Activated CD8-positive, alpha-beta memory T cell treated with anti-CD3 and anti-CD28 coated beads for 36 hours (primary cell): ENCODE data around the gene EFNA1. TPM values are rescaled to one million over a fixed set of nuclear protein-coding genes. Genes with fewer than 3 reads are reported as not detected.

ENCODE experiments used
- CTCF ChIA-PET: fragments of 350-600 bp; sonication (Branson Sonifier 250); formaldehyde crosslinking; loops from one replicate; lab custom pipeline; 2021; ENCODE audit warnings: antibody characterized with exemption; lab: Charles Lee
- POLR2A ChIA-PET: fragments of 350-600 bp; sonication (Branson Sonifier 250); formaldehyde crosslinking; loops from one replicate; lab custom pipeline; 2021; ENCODE audit warnings: antibody characterized with exemption; lab: Charles Lee
- total RNA-seq, 2 experiments: library from RNA; stranded (reverse); gene quantifications; one replicate each; pipeline ENCODE4 v1.2.3, GENCODE V29; 2021

Gene EFNA1, protein sequence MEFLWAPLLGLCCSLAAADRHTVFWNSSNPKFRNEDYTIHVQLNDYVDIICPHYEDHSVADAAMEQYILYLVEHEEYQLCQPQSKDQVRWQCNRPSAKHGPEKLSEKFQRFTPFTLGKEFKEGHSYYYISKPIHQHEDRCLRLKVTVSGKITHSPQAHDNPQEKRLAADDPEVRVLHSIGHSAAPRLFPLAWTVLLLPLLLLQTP
- under 1 TPM in 1 of 2 experiments, not detected in 1; 0.15 TPM for total RNA-seq

DNA sequence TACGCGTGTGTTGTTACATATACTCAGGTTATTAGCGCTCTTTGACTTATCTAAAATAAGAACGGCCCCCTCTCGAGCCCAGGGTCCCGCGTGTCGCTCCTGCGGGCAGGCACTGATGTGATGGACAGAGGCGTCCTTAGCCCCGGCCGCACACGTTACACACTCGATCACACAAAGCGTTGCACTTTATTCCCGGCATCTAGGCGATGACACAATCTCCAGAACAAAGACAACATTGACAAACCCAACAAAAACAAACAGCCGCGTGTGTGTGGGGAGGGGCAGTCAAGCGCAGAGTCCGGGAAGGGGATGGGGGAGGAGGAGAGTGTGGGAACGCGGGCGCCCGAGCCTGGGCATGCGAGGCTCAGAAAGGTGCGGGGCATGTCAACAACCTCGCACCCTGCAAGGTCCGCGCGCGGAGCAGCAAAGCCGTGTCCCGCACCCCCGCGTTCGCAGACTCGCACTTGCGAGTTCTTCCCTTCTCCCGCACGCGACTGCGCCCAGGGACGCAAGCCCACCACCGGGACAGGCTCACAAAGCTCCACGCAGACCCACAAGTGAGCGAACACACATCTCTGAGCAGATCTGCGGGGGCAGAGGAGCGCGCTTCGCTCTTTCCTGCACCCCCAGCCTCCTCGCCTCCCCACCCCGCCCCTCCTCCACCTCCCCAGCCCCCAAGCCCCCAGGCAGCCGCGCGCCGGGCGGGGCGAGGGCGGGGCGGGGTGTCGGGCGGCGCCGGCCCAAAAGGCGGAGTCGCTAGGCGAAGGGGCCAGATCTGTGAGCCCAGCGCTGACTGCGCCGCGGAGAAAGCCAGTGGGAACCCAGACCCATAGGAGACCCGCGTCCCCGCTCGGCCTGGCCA, at the start of gene EFNA1:
Gene EFNA1, plus strand, starts transcription at position 772 of the 862 bp plus-strand sequence. CDS start 102 bp downstream, outside the sequence.
- CTCF ChIA-PET, result interaction anchor here (2.5 to 4.4 kb wide), 2 partner anchors 36 to 40 kb away, joined by 8 to 14 read pairs; no protein-coding TSS in a partner anchor
- POLR2A ChIA-PET, result no interaction called here

GRCh38 chr1:155078469-155079209, 49.0 kb upstream of the EFNA1 start, which contains the start of gene EFNA3:
TSS of gene EFNA3 (plus strand) at chr1:155078837. CDS start at chr1:155078942, 105 bp downstream.
- POLR2A ChIA-PET, result no interaction called here
- CTCF ChIA-PET, result interaction anchor here (0.7 to 4.4 kb wide), 6 partner anchors 13 to 89 kb away, joined by 3 to 20 read pairs (median 4); partner anchors contain the start of gene ADAM15

- POLR2A ChIA-PET, result no interaction called here
- CTCF ChIA-PET, result interaction anchor here (0.7 to 4.4 kb wide), 8 partner anchors 12 to 89 kb away, joined by 3 to 20 read pairs (median 4); partner anchors contain the start of gene ADAM15
Measured at GRCh38 chr1:155079210-155079486, 48.5 kb upstream of the EFNA1 start.

GRCh38 chr1:155079487-155080311, 48.0 kb upstream of the EFNA1 start:
- POLR2A ChIA-PET, result no interaction called here
- CTCF ChIA-PET, result interaction anchor here (0.8 to 4.4 kb wide), 7 partner anchors 12 to 114 kb away, joined by 3 to 20 read pairs (median 4); no protein-coding TSS in a partner anchor

DNA sequence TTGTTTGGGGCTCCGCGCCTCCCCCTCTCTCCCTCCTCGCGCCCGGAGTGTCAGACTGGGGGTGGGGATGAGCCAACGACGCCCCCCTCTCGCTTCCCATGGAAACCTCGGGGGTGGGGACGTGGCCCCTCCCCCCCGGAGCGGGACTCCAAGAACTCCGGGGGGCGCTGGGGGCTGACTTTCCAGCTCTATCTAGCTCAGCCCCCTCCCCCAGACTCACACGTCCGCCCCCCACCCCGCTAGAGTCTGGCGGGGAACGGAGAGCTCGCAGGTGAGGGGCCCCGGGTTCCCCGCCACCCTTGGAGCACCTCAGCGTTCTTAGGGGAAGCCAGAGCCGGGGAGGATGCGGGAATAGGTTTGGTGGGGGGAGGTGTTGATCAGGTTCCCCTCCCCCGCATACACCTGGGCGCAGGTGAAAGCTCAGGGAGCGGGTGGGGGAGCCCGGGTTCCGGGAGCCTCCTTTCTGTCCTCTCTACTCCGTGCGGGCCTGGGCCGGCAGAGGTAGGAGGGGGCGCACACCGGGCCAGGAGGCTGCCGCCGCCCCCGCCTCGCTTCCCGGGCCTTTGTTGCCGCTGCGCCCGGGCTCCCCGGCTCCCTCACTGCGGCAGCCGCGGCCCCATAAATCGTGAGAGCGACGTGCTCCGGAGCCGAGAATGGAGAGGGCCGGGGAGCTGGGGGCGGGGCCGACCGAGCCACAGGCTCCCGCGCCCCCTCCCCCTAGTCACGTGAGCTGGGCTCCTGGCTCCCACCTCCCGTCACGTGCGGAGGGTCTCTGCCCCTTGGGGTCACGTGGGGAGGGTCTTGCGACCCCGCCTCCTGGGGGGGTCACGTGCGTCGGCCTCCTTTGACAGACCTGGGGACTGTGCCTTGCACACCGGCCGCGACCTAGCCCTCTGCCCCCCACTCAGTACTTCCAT, 47.1 kb upstream of the EFNA1 start:
- ChIA-PET CTCF (interaction anchor here (0.8 to 4.4 kb wide), 8 partner anchors 11 to 113 kb away, joined by 3 to 20 read pairs (median 4); partner anchors contain the start of genes ADAM15, EFNA4 and KRTCAP2), POLR2A (no interaction called here)

DNA sequence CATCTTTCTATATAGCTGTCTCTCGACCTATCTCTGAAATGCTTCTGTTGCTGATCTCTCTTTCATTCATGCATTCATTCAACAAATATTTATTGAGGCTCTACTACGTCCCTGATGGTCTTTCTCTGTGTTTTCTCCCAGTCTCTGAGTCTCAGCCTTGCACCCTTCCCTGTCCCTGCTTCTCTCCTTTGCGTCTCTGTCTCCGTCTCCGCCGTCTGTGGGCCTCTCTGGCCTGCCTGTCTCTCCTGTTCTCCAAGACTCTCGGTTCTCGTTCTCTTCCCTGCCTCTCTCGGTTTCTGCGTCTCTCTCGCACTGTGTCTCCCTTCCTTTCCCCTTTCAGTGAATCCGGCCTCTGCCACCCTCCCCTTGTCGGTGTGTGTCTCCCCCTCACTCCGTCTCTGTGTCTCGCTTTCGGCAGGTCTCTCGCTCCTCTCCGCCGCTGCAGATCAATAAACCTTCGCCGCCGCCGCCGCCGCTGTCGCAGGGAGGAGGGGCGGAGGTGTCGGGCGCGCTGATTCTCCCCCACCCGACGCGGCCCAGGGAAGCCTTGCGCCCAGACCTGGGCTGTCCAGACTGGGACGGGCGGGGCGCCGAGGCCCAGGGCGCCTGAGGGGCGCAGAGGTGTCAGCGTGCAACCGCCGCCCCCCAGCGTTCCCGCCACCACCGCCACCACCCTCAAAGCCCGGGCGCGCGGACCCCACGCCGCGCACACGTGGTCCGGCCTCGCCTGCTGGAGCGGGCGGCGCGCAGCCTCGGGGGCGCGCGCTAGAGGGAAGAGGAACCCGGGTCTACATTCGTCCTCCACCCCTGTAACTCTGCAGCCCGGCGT, 46.0 kb upstream of the EFNA1 start:
- CTCF ChIA-PET, result interaction anchor here (1.3 to 5.5 kb wide), 7 partner anchors 10 to 91 kb away, joined by 4 to 127 read pairs (median 11); partner anchors contain the start of genes EFNA4, KRTCAP2 and TRIM46
- POLR2A ChIA-PET, result no interaction called here

DNA sequence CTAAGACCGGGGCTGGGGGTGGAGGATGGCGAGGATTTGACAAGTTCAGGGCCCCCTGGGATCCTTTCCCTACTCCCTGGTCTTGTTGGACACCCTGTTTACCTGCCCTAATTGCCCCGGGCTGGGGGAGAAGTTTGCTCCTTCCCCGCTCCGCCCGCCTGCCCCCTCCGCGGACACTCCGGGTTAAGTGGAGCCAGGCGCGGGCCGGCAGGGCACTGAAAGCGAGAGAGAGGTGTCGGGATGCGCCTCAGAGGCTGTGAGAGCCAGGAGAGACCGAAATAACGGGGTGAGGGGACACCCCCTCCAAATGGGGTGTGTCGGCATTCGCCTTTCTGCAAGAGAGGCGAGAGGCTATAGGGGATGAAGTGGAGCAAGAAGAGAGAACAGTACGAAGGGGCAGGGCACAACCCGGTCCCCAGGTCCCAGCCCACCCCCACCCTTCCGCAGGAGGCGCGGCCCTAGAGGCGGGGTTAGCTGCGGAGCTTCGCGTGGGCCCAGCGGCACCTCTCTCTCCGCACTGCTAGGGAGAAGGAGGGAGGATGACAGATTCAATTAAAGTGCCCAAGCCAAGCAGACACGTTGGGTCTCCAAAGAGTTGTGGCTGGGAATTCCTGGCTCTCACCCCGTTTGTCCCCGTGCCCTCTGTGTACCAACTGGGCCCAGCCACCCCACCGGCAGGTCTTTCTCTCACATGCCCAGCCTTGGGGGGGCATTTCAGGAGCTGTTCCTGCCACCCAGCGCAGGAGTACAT, 45.2 kb upstream of the EFNA1 start:
- ChIA-PET CTCF (interaction anchor here (5.5 kb wide), 2 partner anchors 20 to 88 kb away, joined by 94 to 127 read pairs; partner anchors contain the start of genes EFNA4, KRTCAP2 and TRIM46), POLR2A (no interaction called here)

DNA sequence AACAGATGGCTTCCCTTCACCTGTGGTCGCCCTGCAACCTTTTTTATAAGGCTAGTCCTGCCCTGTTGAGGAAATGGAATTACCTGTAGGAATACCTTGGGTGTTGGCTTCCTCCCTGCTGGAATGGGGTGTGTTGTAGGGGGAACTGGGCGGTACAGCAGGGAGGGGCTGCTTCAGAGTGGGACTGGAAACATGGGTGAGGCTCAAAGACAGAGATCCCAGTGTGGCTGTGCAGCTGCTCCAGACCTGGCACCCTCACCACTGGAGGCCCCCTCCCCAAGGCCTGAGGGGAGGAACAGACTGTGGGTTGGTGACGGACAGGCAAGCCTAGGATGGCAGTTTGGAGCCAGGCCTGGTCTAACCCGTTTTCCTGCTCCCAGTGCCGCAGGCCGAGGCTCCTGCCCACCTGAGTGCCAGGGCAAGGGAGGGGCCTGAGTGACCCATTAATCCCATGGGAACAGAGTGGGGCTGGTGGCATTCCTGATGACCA, 44.6 kb upstream of the EFNA1 start:
- ChIA-PET POLR2A (no interaction called here), CTCF (interaction anchor here (1.2 to 5.5 kb wide), 6 partner anchors 13 to 88 kb away, joined by 3 to 127 read pairs (median 30); partner anchors contain the start of genes ADAM15, EFNA4, KRTCAP2 and TRIM46)

- ChIA-PET POLR2A (interaction anchor here (0.8 to 1.8 kb wide), 3 partner anchors 20 to 88 kb away, joined by 3 to 9 read pairs (median 4); partner anchors contain the start of gene KRTCAP2), CTCF (interaction anchor here (0.8 to 5.5 kb wide), 18 partner anchors 9 to 148 kb away, joined by 3 to 127 read pairs (median 4); partner anchors contain the start of genes ADAM15, CKS1B, DCST1 and DCST2)
Measured at GRCh38 chr1:155083865-155084721, 43.6 kb upstream of the EFNA1 start.

DNA sequence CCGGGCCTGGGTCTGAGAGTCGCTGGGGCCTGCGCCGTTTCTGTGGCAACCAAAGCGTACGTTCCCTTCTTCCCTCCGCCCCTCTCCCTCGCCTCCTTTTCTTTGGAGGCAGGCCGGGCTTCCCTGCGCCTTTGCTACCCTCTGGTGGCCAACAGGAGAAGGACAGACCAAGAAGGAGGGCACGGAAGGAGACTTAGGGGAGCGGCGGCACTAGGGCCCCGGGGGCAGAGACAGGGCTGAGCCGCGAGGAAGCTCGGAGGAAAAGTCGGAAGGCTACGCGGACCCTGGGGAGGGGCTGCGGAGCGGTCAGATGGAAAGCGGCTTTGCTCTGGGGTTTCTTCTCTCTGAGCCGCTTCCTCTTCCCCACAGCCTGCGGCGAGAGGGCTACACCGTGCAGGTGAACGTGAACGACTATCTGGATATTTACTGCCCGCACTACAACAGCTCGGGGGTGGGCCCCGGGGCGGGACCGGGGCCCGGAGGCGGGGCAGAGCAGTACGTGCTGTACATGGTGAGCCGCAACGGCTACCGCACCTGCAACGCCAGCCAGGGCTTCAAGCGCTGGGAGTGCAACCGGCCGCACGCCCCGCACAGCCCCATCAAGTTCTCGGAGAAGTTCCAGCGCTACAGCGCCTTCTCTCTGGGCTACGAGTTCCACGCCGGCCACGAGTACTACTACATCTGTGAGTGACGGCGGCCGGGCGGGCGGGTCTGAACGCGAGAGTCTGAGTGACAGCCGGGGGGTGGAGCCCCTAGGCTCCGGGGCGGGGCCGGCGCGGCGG, 42.8 kb upstream of the EFNA1 start:
- ChIA-PET CTCF (interaction anchor here (0.6 to 5.5 kb wide), 38 partner anchors 10 to 149 kb away, joined by 3 to 127 read pairs (median 4); partner anchors contain the start of genes ADAM15, CKS1B, DCST1 and DCST2), POLR2A (interaction anchor here (0.5 to 1.8 kb wide), 7 partner anchors 20 to 1097 kb away, joined by 3 to 9 read pairs (median 3); partner anchors contain the start of genes ADAR, EFNA4 and KRTCAP2)

GRCh38 chr1:155085504-155086127, 42.1 kb upstream of the EFNA1 start:
- ChIA-PET POLR2A (interaction anchor here (0.5 to 1.8 kb wide), 6 partner anchors 22 to 1096 kb away, joined by 3 to 9 read pairs (median 3); partner anchors contain the start of genes EFNA4 and KRTCAP2), CTCF (interaction anchor here (0.5 to 5.5 kb wide), 36 partner anchors 10 to 179 kb away, joined by 3 to 127 read pairs (median 4); partner anchors contain the start of genes ADAM15, CKS1B, DCST1 and DCST2)

DNA sequence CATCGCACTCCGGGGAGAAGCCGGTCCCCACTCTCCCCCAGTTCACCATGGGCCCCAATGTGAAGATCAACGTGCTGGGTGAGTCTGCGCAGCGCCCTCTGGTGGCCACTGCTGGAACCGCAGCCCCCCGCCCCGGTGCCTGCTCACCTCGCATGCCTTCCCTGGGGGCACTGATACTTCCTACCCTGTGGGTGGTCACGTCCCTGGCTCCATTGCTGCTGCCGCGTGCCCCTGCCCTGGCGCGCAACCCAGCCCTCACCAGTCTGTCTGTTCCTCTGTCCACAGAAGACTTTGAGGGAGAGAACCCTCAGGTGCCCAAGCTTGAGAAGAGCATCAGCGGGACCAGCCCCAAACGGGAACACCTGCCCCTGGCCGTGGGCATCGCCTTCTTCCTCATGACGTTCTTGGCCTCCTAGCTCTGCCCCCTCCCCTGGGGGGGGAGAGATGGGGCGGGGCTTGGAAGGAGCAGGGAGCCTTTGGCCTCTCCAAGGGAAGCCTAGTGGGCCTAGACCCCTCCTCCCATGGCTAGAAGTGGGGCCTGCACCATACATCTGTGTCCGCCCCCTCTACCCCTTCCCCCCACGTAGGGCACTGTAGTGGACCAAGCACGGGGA, 41.4 kb upstream of the EFNA1 start:
- ChIA-PET CTCF (interaction anchor here (0.5 to 5.5 kb wide), 19 partner anchors 10 to 180 kb away, joined by 3 to 127 read pairs (median 4); partner anchors contain the start of genes ADAM15, EFNA4, KRTCAP2 and TRIM46), POLR2A (interaction anchor here (0.6 to 1.8 kb wide), 2 partner anchors 23 to 86 kb away, joined by 3 to 9 read pairs; partner anchors contain the start of gene KRTCAP2)
